HCT116 (cell line): ENCODE measurements around the gene S1PR3. TPM values are rescaled to one million over a fixed set of nuclear protein-coding genes. Genes with fewer than 3 reads are reported as not detected.

ENCODE experiments used
- ATAC-seq: fragments of 200-7000 bp; cut with Tn5 transposase; 2 replicates; pipeline ENCODE4 v1.9.1; 2020; ENCODE audit warnings: mild to moderate bottlenecking, moderate library complexity
- BruUV-seq: library from RNA; stranded (reverse); fragments of 400-500 nt; replicated peaks from 2 replicates; lab custom pipeline; 2021; lab: Mats Ljungman, UMichigan
- CTCF ChIA-PET: fragments of 300-600 bp; sonication (Branson Sonifier 250); formaldehyde crosslinking; loops from one replicate; lab custom pipeline; 2021; ENCODE audit warnings: antibody characterized with exemption; lab: Charles Lee
- POLR2A ChIA-PET: fragments of 300-600, 350-600 bp; sonication (Branson Sonifier 250); formaldehyde crosslinking; loops from one replicate; lab custom pipeline; 2021; ENCODE audit warnings: antibody characterized with exemption; lab: Charles Lee
- RAD21 ChIA-PET, 2 experiments: fragments of 300-600 bp; sonication (Branson Sonifier 250); formaldehyde crosslinking; loops; one replicate each; lab custom pipeline; 2023; ENCODE audit warnings: low total read pairs in 2 of 2; ENCODE audit not compliant: uncharacterized antibody in 2 of 2, unreplicated experiment in 2 of 2, low non-redundant PET in 1 of 2; lab: Charles Lee
- DNase-seq: peaks from one replicate; pipeline ENCODE4 v3.0.0-alpha.2; 2010; ENCODE audit warnings: low read depth, low spot score
- H2AFZ ChIP-seq: fragments of 200-600 bp; shearing (Covaris generic), sonication (generic); 2 replicates; pipeline ENCODE4 v1.6.1; 2017; ENCODE audit warnings: low read depth, mixed run types, mixed read lengths, antibody characterized with exemption, low read length; ENCODE audit not compliant: poor library complexity, severe bottlenecking
- H3K27ac ChIP-seq: 2 replicates; pipeline ENCODE4 v1.5.1; 2012; ENCODE audit warnings: low read depth, low read length
- H3K27me3 ChIP-seq: fragments of 200-600 bp; sonication (generic); 2 replicates; pipeline ENCODE4 v1.6.1; 2016; ENCODE audit warnings: mixed run types, low read length, mixed read lengths; ENCODE audit not compliant: insufficient read depth
- H3K36me3 ChIP-seq, 2 experiments: fragments of 200-500 bp in 1 of 2; fragments of 200-600 bp in 1 of 2; sonication (Bioruptor generic) in 1 of 2; sonication (generic) in 1 of 2; 2 replicates each; pipeline versions ENCODE4 v1.5.1 to v1.6.1; 2014 to 2016; ENCODE audit warnings: low read length in 2 of 2, inconsistent platforms in 1 of 2, mixed read lengths in 1 of 2, mixed run types in 1 of 2; ENCODE audit not compliant: insufficient read depth in 2 of 2, control insufficient read depth in 1 of 2
- H3K4me1 ChIP-seq, 2 experiments: fragments of 200-600 bp in 1 of 2; sonication (generic) in 1 of 2; 2 replicates each; pipeline versions ENCODE4 v1.5.1 to v1.6.1; 2012 to 2017; ENCODE audit warnings: low read length in 2 of 2, inconsistent platforms in 1 of 2, mild to moderate bottlenecking in 1 of 2, mixed read lengths in 1 of 2, mixed run types in 1 of 2, moderate library complexity in 1 of 2; ENCODE audit not compliant: insufficient read depth in 2 of 2, control insufficient read depth in 1 of 2
- H3K4me2 ChIP-seq: fragments of 200-600 bp; sonication (generic); 2 replicates; pipeline ENCODE4 v1.6.1; 2017; ENCODE audit warnings: mixed run types, low read length, mixed read lengths
- H3K4me3 ChIP-seq, 2 experiments: fragments of 200-600 bp in 1 of 2; sonication (generic) in 1 of 2; replicated peaks in 1 of 2; 2 replicates each; pipeline ENCODE4 v1.5.1; 2011 to 2016; ENCODE audit warnings: low read length in 2 of 2, control low read depth in 1 of 2, low read depth in 1 of 2, mild to moderate bottlenecking in 1 of 2, mixed read lengths in 1 of 2, mixed run types in 1 of 2
- H3K79me2 ChIP-seq: fragments of 200-600 bp; sonication (generic); 2 replicates; pipeline ENCODE4 v1.6.1; 2017; ENCODE audit warnings: mild to moderate bottlenecking, mixed run types, low read length, moderate library complexity, mixed read lengths; ENCODE audit not compliant: insufficient read depth
- H3K9ac ChIP-seq: fragments of 200-600 bp; sonication (generic); 2 replicates; pipeline ENCODE4 v1.6.1; 2016; ENCODE audit warnings: low read length, mixed read lengths
- H3K9me2 ChIP-seq: fragments of 200-600 bp; sonication (generic), shearing (Covaris generic); 2 replicates; pipeline ENCODE4 v1.6.1; 2017; ENCODE audit warnings: mixed run types, mild to moderate bottlenecking, moderate library complexity; ENCODE audit not compliant: insufficient read depth
- H3K9me3 ChIP-seq, 2 experiments: fragments of 200-500 bp in 1 of 2; fragments of 200-600 bp in 1 of 2; sonication (Bioruptor generic) in 1 of 2; sonication (generic) in 1 of 2; 2 replicates each; pipeline ENCODE4 v1.6.1; 2014 to 2017; ENCODE audit warnings: low read length in 2 of 2, mixed read lengths in 2 of 2, inconsistent platforms in 1 of 2, low read depth in 1 of 2, mild to moderate bottlenecking in 1 of 2, mixed run types in 1 of 2, moderate library complexity in 1 of 2; ENCODE audit not compliant: control insufficient read depth in 1 of 2, insufficient read depth in 1 of 2
- H4K20me1 ChIP-seq: fragments of 200-600 bp; sonication (generic), shearing (Covaris generic); 2 replicates; pipeline ENCODE4 v1.6.1; 2017; ENCODE audit warnings: mixed run types, mild to moderate bottlenecking, moderate library complexity; ENCODE audit not compliant: insufficient read depth
- ATF3 ChIP-seq: IDR thresholded peaks from 2 replicates; pipeline ENCODE4 v1.6.1; 2012
- CBX3 ChIP-seq: IDR thresholded peaks from 2 replicates; pipeline ENCODE4 v1.6.1; 2012; ENCODE audit warnings: low read depth
- CEBPB ChIP-seq: IDR thresholded peaks from 2 replicates; pipeline ENCODE4 v1.6.1; 2012; ENCODE audit warnings: low read depth
- EGR1 ChIP-seq: IDR thresholded peaks from 2 replicates; pipeline ENCODE4 v1.6.1; 2012; ENCODE audit warnings: low read depth
- ELF1 ChIP-seq: IDR thresholded peaks from 2 replicates; pipeline ENCODE4 v1.6.1; 2012; ENCODE audit warnings: low read depth, borderline replicate concordance
- EZH2 ChIP-seq: fragments of 200-600 bp; sonication (generic); IDR thresholded peaks from 2 replicates; pipeline ENCODE4 v1.6.1; 2017; ENCODE audit warnings: antibody characterized with exemption, mixed run types
- EZH2phosphoT487 ChIP-seq: fragments of 200-600 bp; IDR thresholded peaks from 2 replicates; pipeline ENCODE4 v1.6.1; 2018; ENCODE audit warnings: antibody characterized with exemption, borderline replicate concordance
- MAX ChIP-seq: IDR thresholded peaks from 2 replicates; pipeline ENCODE4 v1.6.1; 2012
- POLR2A ChIP-seq: IDR thresholded peaks from 2 replicates; pipeline ENCODE4 v1.7.0; 2011; ENCODE audit warnings: borderline replicate concordance; ENCODE audit not compliant: insufficient read depth, insufficient read length; ENCODE audit errors: extremely low read depth
- RAD21 ChIP-seq: IDR thresholded peaks from 2 replicates; pipeline ENCODE4 v1.6.1; 2012; ENCODE audit warnings: low read depth, mild to moderate bottlenecking
- SIN3A ChIP-seq: IDR thresholded peaks from 2 replicates; pipeline ENCODE4 v1.6.1; 2012; ENCODE audit warnings: low read depth
- SP1 ChIP-seq: IDR thresholded peaks from 2 replicates; pipeline ENCODE4 v1.6.1; 2012; ENCODE audit warnings: low read depth
- TCF7L2 ChIP-seq: IDR thresholded peaks from 2 replicates; pipeline ENCODE4 v1.7.0; 2011; ENCODE audit warnings: borderline replicate concordance, inconsistent platforms; ENCODE audit not compliant: insufficient read depth, insufficient read length; ENCODE audit errors: extremely low read depth
- ZFX ChIP-seq: fragments of 450-650 bp; IDR thresholded peaks from 2 replicates; pipeline ENCODE4 v1.6.1; 2017
- ZNF274 ChIP-seq: fragments of 200-500 bp; sonication (Bioruptor generic); IDR thresholded peaks from 2 replicates; pipeline ENCODE4 v1.6.1; 2014; ENCODE audit warnings: mild to moderate bottlenecking, low read depth, low read length, inconsistent platforms
- intact Hi-C: fragments of 100-400 bp; cut with micrococcal nuclease; formaldehyde crosslinking; loops from 2 replicates; pipeline ENCODE4 v1.10.0; 2022
- total RNA-seq: library from RNA; stranded (reverse); gene quantifications from one replicate; pipeline ENCODE4 v1.2.1, GENCODE V29; 2021; ENCODE audit not compliant: unreplicated experiment
- TF ChIP-seq, protein P1 (sequence below): IDR thresholded peaks from 2 replicates; pipeline ENCODE4 v1.6.1; 2011; ENCODE audit warnings: mild to moderate bottlenecking, low read length, moderate library complexity; ENCODE audit not compliant: insufficient replicate concordance; ENCODE audit errors: extremely low read depth

S1PR3 gene
- total RNA-seq, 1 experiment from 2014 or later: 0.07 TPM

DNA sequence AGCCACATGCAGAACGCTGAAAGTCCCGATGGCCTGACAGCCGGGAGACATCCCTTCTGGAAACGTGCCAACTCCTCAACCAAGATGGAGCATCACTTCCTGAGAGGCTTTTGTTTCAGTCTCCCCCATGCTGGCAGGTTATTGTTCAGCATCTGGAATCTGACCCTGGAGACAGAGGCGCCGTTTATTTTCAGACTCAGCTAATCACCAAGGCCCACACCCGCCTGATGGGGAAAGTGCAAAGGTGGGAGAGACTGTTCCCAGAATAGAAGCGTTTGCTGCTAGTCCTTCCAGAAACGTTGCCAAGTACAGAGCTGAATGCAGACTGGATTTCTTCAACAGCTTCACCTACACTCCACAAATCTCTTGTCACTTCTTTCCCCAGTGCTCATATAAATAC is 41.8 kb upstream of the S1PR3 start:
- H3K36me3 ChIP-seq: no peaks in the 10 kb centered on the region
- H2AFZ ChIP-seq: no peak overlapping the region
- no peaks in the 10 kb centered on the region for H3K9me2 ChIP-seq
- TF ChIP-seq, protein P1, sequence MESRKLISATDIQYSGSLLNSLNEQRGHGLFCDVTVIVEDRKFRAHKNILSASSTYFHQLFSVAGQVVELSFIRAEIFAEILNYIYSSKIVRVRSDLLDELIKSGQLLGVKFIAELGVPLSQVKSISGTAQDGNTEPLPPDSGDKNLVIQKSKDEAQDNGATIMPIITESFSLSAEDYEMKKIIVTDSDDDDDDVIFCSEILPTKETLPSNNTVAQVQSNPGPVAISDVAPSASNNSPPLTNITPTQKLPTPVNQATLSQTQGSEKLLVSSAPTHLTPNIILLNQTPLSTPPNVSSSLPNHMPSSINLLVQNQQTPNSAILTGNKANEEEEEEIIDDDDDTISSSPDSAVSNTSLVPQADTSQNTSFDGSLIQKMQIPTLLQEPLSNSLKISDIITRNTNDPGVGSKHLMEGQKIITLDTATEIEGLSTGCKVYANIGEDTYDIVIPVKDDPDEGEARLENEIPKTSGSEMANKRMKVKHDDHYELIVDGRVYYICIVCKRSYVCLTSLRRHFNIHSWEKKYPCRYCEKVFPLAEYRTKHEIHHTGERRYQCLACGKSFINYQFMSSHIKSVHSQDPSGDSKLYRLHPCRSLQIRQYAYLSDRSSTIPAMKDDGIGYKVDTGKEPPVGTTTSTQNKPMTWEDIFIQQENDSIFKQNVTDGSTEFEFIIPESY: no peak
- TF ChIP-seq SP1: no peak
- no peak for TF ChIP-seq EZH2phosphoT487
- no peak for TF ChIP-seq EGR1
- TF ChIP-seq SIN3A: no peak
- TF ChIP-seq CBX3: no peak
- no peak for TF ChIP-seq TCF7L2
- TF ChIP-seq ZFX: no peak
- no peak for TF ChIP-seq ZNF274
- TF ChIP-seq ELF1: no peak
- TF ChIP-seq RAD21: no peak
- TF ChIP-seq ATF3: no peak
- TF ChIP-seq EZH2: no peak
- no peak for TF ChIP-seq CEBPB
- TF ChIP-seq MAX: no peak
- no peak for TF ChIP-seq POLR2A
- no TSS peak for BruUV-seq
- ChIA-PET CTCF (no interaction called here), RAD21 (no interaction called here), POLR2A (no interaction called here)
- H4K20me1 ChIP-seq: no peaks in the 10 kb centered on the region
- no peak overlapping the region for H3K9ac ChIP-seq
- no peak overlapping the region for H3K4me3 ChIP-seq
- 0 out of 2 replicates have a peak, but pooled peaks cover 3% of the 10 kb centered on the region for H3K27me3 ChIP-seq
- ATAC-seq (no peak), DNase-seq (no peak)
- no peaks in the 10 kb centered on the region for H3K9me3 ChIP-seq
- H3K79me2 ChIP-seq: no peaks in the 10 kb centered on the region
- H3K27ac ChIP-seq: no peak overlapping the region
- intact Hi-C loops: no loop called here
- no peak overlapping the region for H3K4me2 ChIP-seq
- no peaks in the 10 kb centered on the region for H3K4me1 ChIP-seq
